HG03575 (cell line): ENCODE results near the gene LMNA.
"Not testable (repeated sequence)": the region's sequence is repeated elsewhere in the genome, so short reads cannot be mapped to it uniquely, and the experiment has no call there.

Experiments
- ATAC-seq: cut with Tn5 transposase; IDR thresholded peaks from one replicate; pipeline ENCODE4 v1.9.1; 2021; ENCODE audit not compliant: unreplicated experiment, insufficient number of reproducible peaks, low FRiP score; ENCODE audit errors: extremely low read depth

The LMNA gene

GRCh38 chr1:156114101-156114918, at the start of gene LMNA:
LMNA (plus strand) TSS chr1:156114711; CDS start chr1:156114919, 208 bp downstream.
- ATAC-seq = no peak

GRCh38 chr1:156065212-156065611, 49.3 kb upstream of the LMNA start:
- no peak for ATAC-seq

- ATAC-seq = no peak
These were observed 48.6 kb upstream of the LMNA start for GRCh38 chr1:156065871-156066270.

GRCh38 chr1:156067262-156067661, 47.2 kb upstream of the LMNA start:
- no peak for ATAC-seq

GRCh38 chr1:156069490-156070455, 44.7 kb upstream of the LMNA start:
- ATAC-seq = no peak

GRCh38 chr1:156070548-156070947, 44.0 kb upstream of the LMNA start:
- ATAC-seq = no peak

- not testable (repeated sequence) for ATAC-seq
These were observed 43.1 kb upstream of the LMNA start for GRCh38 chr1:156071332-156071816.

- ATAC-seq = no peak
These were observed 42.3 kb upstream of the LMNA start for GRCh38 chr1:156072251-156072650.

GRCh38 chr1:156073110-156073687, 41.3 kb upstream of the LMNA start:
- ATAC-seq = no peak

- ATAC-seq = no peak
These were observed 40.8 kb upstream of the LMNA start for GRCh38 chr1:156073740-156074139.

GRCh38 chr1:156074661-156075060, 39.9 kb upstream of the LMNA start:
- ATAC-seq = no peak

GRCh38 chr1:156075162-156075561, 39.3 kb upstream of the LMNA start:
- no peak for ATAC-seq

GRCh38 chr1:156075775-156076204, 38.7 kb upstream of the LMNA start:
- ATAC-seq = no peak

- no peak for ATAC-seq
These were observed 37.7 kb upstream of the LMNA start for GRCh38 chr1:156076609-156077429.

- no peak for ATAC-seq
These were observed 37.1 kb upstream of the LMNA start for GRCh38 chr1:156077430-156077760.

GRCh38 chr1:156078728-156079127, 35.8 kb upstream of the LMNA start:
- ATAC-seq = no peak

GRCh38 chr1:156079762-156080161, 34.7 kb upstream of the LMNA start:
- no peak for ATAC-seq

GRCh38 chr1:156080241-156080862, 34.2 kb upstream of the LMNA start:
- ATAC-seq = no peak
